Lower lobe of right lung (tissue), 2 donors: Measurements from ENCODE around the gene MYB. TPM values are rescaled to one million over a fixed set of nuclear protein-coding genes. Genes with fewer than 3 reads are reported as not detected.

Source experiments
- ATAC-seq, 2 donors: fragments of 200-7000 bp; cut with Tn5 transposase; one replicate each; pipeline ENCODE4 v1.9.1; 2020 to 2022; ENCODE audit warnings: mild to moderate bottlenecking in 2 of 2, moderate library complexity in 2 of 2
- DNase-seq: peaks from one replicate; pipeline ENCODE4 v3.0.0-alpha.2; 2020
- H3K27ac ChIP-seq: fragments of 200-600 bp; one replicate; pipeline ENCODE4 v1.8.0; 2022
- H3K27me3 ChIP-seq: fragments of 200-600 bp; one replicate; pipeline ENCODE4 v1.8.0; 2022; ENCODE audit warnings: low read depth
- H3K36me3 ChIP-seq: fragments of 200-600 bp; one replicate; pipeline ENCODE4 v1.8.0; 2022; ENCODE audit warnings: mild to moderate bottlenecking
- H3K4me1 ChIP-seq: fragments of 200-600 bp; one replicate; pipeline ENCODE4 v1.8.0; 2022
- H3K4me3 ChIP-seq: fragments of 200-600 bp; one replicate; pipeline ENCODE4 v1.8.0; 2022; ENCODE audit warnings: mild to moderate bottlenecking
- H3K9me3 ChIP-seq: fragments of 200-600 bp; one replicate; pipeline ENCODE4 v1.8.0; 2022
- CTCF ChIP-seq: fragments of 200-600 bp; IDR thresholded peaks from one replicate; pipeline ENCODE4 v1.8.0; 2022; ENCODE audit warnings: antibody characterized with exemption, mild to moderate bottlenecking
- intact Hi-C: fragments of 100-400 bp; cut with DNase I; formaldehyde crosslinking; loops from one replicate; pipeline ENCODE4 v1.11.0; 2022
- long read RNA-seq: library from polyadenylated mRNA; unstranded; transcript quantifications from one replicate; pipeline ENCODE4 v2.0.0, GENCODE V29; 2021
- total RNA-seq: library from RNA; stranded (reverse); fragmentation: NEBNext Ultra II Directional; extraction: Animal tissue kit (Norgen Biotek cat#: 25700); gene quantifications from one replicate; pipeline ENCODE4 v1.2.1, GENCODE V29; 2021
- donor health status: DM: no; HTN: yes; CAD: no; lungs with severe emphysema.

MYB gene
- 6.1 TPM for total RNA-seq
- long read RNA-seq, partial matches to known transcripts: 1 of 6 reads
- long read RNA-seq, other reads (novel, unspliced or antisense): 2 of 6 reads

- no peak for TF ChIP-seq CTCF
- no peaks in the 10 kb centered on the region for H3K9me3 ChIP-seq
- peaks cover 38% of the 10 kb centered on the region for H3K27me3 ChIP-seq
- peak within 1 kb of the TSS; percentile 63 for H3K4me3 ChIP-seq
- DNase-seq: peak; percentile 63
- intact Hi-C loops: no loop called here
- H3K4me1 ChIP-seq: peaks cover 34% of the 10 kb centered on the region
- peak; percentile 74 to 76 for ATAC-seq
- peak within 1 kb of the TSS; percentile 42 for H3K27ac ChIP-seq
- no peaks in the 10 kb centered on the region for H3K36me3 ChIP-seq
These were observed at the start of gene MYB for GRCh38 chr6:135180542-135181332. Gene MYB, plus strand, starts transcription at chr6:135181308. Its CDS starts 206 bp downstream, at chr6:135181514.

DNA sequence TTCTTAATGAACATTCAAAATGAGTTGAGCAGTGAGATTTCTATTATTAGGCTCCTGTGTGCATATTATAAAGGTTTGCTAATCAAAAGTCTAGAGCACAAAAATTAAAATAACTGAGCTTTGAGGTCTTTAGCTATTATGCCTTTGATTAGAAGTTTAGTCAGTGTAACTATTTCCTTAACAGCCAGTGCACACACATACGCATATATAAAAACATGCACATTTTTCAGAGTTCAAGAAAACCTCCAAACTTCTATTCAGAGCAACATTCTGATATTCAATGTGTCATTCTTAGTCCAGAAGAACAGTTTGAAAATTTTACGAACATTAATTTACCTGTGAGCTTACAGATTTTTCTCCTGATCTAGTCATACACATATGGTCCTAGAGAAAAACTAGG, 48.3 kb upstream of the MYB start:
- Histone ChIP-seq H3K9me3 (no peaks in the 10 kb centered on the region), H3K4me1 (no peaks in the 10 kb centered on the region), H3K27ac (no peak overlapping the region), H3K27me3 (no peaks in the 10 kb centered on the region), H3K4me3 (no peak overlapping the region), H3K36me3 (no peaks in the 10 kb centered on the region)
- no peak for TF ChIP-seq CTCF
- ATAC-seq (no peak), DNase-seq (no peak)
- intact Hi-C loops: no loop called here

DNA sequence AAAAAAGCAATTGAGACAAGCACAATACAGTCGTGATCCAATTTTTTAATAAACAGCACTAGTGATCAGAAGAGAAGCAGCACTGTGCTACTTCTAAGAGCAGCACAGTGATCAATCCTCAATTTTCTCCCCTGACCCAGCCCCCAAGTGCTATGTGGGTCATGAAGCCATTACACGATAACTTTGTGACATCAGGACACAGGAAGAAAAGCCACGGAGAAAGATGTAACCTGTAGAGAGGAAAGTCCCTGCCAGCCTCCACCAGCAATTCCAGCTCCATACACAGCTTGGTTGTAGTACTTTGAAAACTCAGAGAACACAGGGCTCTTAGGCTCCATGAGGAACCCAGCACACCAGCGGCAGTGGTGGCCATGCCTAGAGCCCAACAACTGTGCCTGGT, 45.3 kb upstream of the MYB start:
- Histone ChIP-seq H3K4me1 (no peaks in the 10 kb centered on the region), H3K9me3 (no peaks in the 10 kb centered on the region), H3K27ac (no peak overlapping the region), H3K27me3 (no peaks in the 10 kb centered on the region), H3K36me3 (no peaks in the 10 kb centered on the region), H3K4me3 (no peak overlapping the region)
- no peak for ATAC-seq
- DNase-seq: no peak
- intact Hi-C loops: no loop called here
- TF ChIP-seq CTCF: no peak

DNA sequence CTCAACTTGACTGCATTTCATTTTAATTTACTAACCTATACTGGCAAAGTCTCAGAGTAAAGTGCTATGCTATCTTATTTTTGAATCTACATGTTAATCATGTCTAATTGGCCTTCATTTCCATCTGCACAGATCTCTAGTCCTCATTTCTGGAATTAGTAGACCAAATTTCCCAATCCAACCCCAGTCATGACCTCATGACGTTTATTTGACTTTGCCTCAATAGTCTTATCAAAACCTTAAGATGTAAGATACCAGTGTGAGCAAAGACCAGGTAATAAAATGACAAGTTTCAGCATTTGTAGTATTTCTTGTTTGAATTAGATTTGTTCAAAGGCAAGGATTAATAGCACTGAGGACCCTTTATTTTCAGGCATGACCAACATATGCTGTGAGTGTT, 43.3 kb upstream of the MYB start:
- no peak for TF ChIP-seq CTCF
- Histone ChIP-seq H3K4me3 (no peak overlapping the region), H3K4me1 (no peaks in the 10 kb centered on the region), H3K27ac (no peak overlapping the region), H3K9me3 (no peaks in the 10 kb centered on the region), H3K36me3 (no peaks in the 10 kb centered on the region), H3K27me3 (no peaks in the 10 kb centered on the region)
- ATAC-seq: no peak
- intact Hi-C loops: no loop called here
- DNase-seq: no peak

DNA sequence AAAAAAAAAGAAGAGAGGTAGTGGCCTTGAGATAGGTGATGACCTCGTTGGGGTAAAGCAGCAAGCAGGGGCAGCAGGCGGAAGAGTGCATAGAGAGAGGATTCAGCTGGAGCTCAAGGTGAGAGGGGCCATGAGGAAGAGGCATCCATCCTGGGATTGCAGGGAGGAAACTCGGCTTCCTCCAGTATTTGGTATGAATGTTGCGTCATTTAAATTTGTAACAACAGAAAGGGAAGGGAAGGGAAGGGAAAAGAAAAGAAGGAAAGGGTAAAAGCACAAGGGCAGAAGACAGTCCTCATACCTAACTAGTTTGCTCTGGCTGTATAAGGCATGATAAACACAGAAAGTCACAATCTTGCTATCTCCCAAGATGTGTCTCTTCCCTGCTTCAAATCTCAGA, 39.9 kb upstream of the MYB start:
- H3K27ac ChIP-seq: no peak overlapping the region
- no peak for ATAC-seq
- no peaks in the 10 kb centered on the region for H3K9me3 ChIP-seq
- H3K27me3 ChIP-seq: no peaks in the 10 kb centered on the region
- DNase-seq: no peak
- no peaks in the 10 kb centered on the region for H3K36me3 ChIP-seq
- no peak for TF ChIP-seq CTCF
- H3K4me3 ChIP-seq: no peak overlapping the region
- intact Hi-C loops: no loop called here
- H3K4me1 ChIP-seq: no peaks in the 10 kb centered on the region
